Panc1 (cell line): ENCODE results near the gene BRWD1. TPM values are rescaled to one million over a fixed set of nuclear protein-coding genes. Genes with fewer than 3 reads are reported as not detected.

Source experiments
- ATAC-seq: fragments of 200-7000 bp; cut with Tn5 transposase; 2 replicates; pipeline ENCODE4 v1.9.1; 2020; ENCODE audit warnings: mild to moderate bottlenecking, moderate library complexity
- BruUV-seq: library from RNA; stranded (reverse); fragments of 400-500 nt; replicated peaks from 2 replicates; lab custom pipeline; 2021; lab: Mats Ljungman, UMichigan
- CTCF ChIA-PET: fragments of 300-600 bp; sonication (Branson Sonifier 250); formaldehyde crosslinking; loops from one replicate; lab custom pipeline; 2022; ENCODE audit warnings: antibody characterized with exemption; lab: Charles Lee
- POLR2A ChIA-PET: fragments of 300-600 bp; sonication (Branson Sonifier 250); formaldehyde crosslinking; loops from one replicate; lab custom pipeline; 2022; ENCODE audit warnings: antibody characterized with exemption; lab: Charles Lee
- DNase-seq: peaks from one replicate; pipeline ENCODE4 v3.0.0-alpha.2; 2010; ENCODE audit warnings: low read depth, low spot score
- H3K27ac ChIP-seq: 2 replicates; pipeline ENCODE4 v1.5.1; 2011; ENCODE audit warnings: mild to moderate bottlenecking, low read length, inconsistent platforms
- H3K27me3 ChIP-seq: fragments of 200-500 bp; sonication (Bioruptor generic); 2 replicates; pipeline ENCODE4 v1.6.0; 2014; ENCODE audit warnings: low read length, inconsistent platforms; ENCODE audit not compliant: control insufficient read depth, insufficient read depth
- H3K36me3 ChIP-seq: fragments of 200-500 bp; sonication (Bioruptor generic); 2 replicates; pipeline ENCODE4 v1.5.1; 2014; ENCODE audit warnings: inconsistent platforms, mild to moderate bottlenecking, low read length, moderate library complexity; ENCODE audit not compliant: control insufficient read depth, insufficient read depth
- H3K4me1 ChIP-seq: 2 replicates; pipeline ENCODE4 v1.5.1; 2011; ENCODE audit warnings: inconsistent platforms, mild to moderate bottlenecking, low read length, moderate library complexity; ENCODE audit not compliant: control insufficient read depth, insufficient read depth
- H3K4me3 ChIP-seq, 2 experiments: 2 replicates each; pipeline ENCODE4 v1.5.1; 2011 to 2012; ENCODE audit warnings: low read depth in 2 of 2, low read length in 2 of 2, mild to moderate bottlenecking in 2 of 2, inconsistent platforms in 1 of 2, moderate library complexity in 1 of 2
- H3K9me3 ChIP-seq: fragments of 200-500 bp; sonication (Bioruptor generic); 2 replicates; pipeline ENCODE4 v1.5.1; 2014; ENCODE audit warnings: low read depth, mild to moderate bottlenecking, inconsistent platforms, low read length, moderate library complexity; ENCODE audit not compliant: control insufficient read depth, insufficient read depth
- CTCF ChIP-seq: fragments of 450-650 bp; IDR thresholded peaks from 2 replicates; pipeline ENCODE4 v1.5.1; 2017; ENCODE audit warnings: mild to moderate bottlenecking
- POLR2AphosphoS5 ChIP-seq: IDR thresholded peaks from 2 replicates; pipeline ENCODE4 v1.6.1; 2012; ENCODE audit warnings: mild to moderate bottlenecking, low read depth, low read length, moderate library complexity
- SIN3A ChIP-seq: IDR thresholded peaks from 2 replicates; pipeline ENCODE4 v1.6.1; 2012; ENCODE audit warnings: low read depth, mild to moderate bottlenecking, low read length, moderate library complexity, borderline replicate concordance; ENCODE audit not compliant: insufficient read depth
- TCF7L2 ChIP-seq: IDR thresholded peaks from 2 replicates; pipeline ENCODE4 v1.6.1; 2011; ENCODE audit warnings: mild to moderate bottlenecking, low read depth, low read length, inconsistent platforms
- in situ Hi-C: cut with HindIII; loops from 2 replicates; pipeline ENCODE4 v1.10.0; 2016; ENCODE audit warnings: low sequenced_read_pairs, low pct_unique_long_range_greater_than_20kb
- intact Hi-C: fragments of 100-400 bp; cut with micrococcal nuclease; formaldehyde crosslinking; loops from one replicate; pipeline ENCODE4 v1.10.0; 2022; ENCODE audit not compliant: unreplicated experiment
- total RNA-seq: library from RNA; stranded (reverse); gene quantifications from one replicate; pipeline ENCODE4 v1.2.1, GENCODE V29; 2021; ENCODE audit not compliant: unreplicated experiment
- TF ChIP-seq, protein P1 (sequence below), 2 experiments: IDR thresholded peaks; 2 replicates each; pipeline ENCODE4 v1.6.1; 2011 to 2012; ENCODE audit warnings: low read depth in 2 of 2, control low read depth in 1 of 2, low read length in 1 of 2, mild to moderate bottlenecking in 1 of 2, moderate library complexity in 1 of 2; ENCODE audit not compliant: insufficient read depth in 1 of 2

Gene BRWD1
- total RNA-seq, 1 experiment from 2014 or later: 26.2 TPM

DNA sequence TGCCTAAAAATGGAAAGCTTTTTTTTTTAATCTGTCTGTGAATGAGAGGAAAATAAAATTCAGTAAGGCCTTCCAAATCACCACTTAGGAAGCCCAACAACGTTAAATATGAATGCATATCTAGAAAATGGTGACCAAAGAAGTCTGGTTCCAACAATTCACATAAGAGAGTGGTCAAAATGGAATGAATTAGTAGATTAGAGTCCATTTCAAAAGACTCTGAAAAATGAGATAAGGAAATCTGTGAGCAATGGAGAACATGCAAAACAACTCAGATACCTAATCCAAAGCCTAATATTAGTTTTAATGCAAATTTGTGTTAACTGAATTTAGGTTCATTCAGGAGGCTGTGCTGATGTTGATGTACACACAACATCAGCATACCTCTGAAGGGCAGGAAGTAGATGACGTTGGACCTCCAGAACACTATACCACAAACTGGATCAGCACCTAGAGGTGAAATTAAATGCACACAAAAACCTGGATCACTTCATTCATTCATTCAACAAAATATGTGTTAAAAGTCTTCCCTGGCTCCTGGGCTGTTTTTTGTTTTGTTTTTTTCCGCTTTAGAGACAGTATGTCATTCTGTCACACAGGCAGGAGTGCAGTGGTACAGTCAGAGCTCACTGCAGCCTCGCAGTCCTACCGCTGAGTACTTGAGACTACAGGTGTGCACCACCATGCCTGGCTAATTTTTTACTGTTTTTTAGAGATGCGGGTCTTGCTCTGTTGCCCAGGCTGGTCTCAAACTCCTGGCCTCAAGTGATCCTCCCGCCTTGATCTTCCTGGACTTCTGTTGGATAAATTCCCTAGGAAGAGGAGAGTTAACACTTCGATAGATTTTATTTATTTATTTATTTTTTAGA is 4.9 kb upstream of the BRWD1 start:
- Histone ChIP-seq H3K9me3 (no peaks in the 10 kb centered on the region), H3K4me3 (no peak overlapping the region), H3K4me1 (peaks cover 3% of the 10 kb centered on the region), H3K27me3 (no peaks in the 10 kb centered on the region), H3K27ac (no peak overlapping the region), H3K36me3 (no peaks in the 10 kb centered on the region)
- no TSS peak for BruUV-seq
- in situ Hi-C loops (no loop called here), intact Hi-C loops (no loop called here)
- ChIA-PET POLR2A (no interaction called here), CTCF (no interaction called here)
- ATAC-seq (no peak), DNase-seq (no peak)
- TF ChIP-seq, protein P1, sequence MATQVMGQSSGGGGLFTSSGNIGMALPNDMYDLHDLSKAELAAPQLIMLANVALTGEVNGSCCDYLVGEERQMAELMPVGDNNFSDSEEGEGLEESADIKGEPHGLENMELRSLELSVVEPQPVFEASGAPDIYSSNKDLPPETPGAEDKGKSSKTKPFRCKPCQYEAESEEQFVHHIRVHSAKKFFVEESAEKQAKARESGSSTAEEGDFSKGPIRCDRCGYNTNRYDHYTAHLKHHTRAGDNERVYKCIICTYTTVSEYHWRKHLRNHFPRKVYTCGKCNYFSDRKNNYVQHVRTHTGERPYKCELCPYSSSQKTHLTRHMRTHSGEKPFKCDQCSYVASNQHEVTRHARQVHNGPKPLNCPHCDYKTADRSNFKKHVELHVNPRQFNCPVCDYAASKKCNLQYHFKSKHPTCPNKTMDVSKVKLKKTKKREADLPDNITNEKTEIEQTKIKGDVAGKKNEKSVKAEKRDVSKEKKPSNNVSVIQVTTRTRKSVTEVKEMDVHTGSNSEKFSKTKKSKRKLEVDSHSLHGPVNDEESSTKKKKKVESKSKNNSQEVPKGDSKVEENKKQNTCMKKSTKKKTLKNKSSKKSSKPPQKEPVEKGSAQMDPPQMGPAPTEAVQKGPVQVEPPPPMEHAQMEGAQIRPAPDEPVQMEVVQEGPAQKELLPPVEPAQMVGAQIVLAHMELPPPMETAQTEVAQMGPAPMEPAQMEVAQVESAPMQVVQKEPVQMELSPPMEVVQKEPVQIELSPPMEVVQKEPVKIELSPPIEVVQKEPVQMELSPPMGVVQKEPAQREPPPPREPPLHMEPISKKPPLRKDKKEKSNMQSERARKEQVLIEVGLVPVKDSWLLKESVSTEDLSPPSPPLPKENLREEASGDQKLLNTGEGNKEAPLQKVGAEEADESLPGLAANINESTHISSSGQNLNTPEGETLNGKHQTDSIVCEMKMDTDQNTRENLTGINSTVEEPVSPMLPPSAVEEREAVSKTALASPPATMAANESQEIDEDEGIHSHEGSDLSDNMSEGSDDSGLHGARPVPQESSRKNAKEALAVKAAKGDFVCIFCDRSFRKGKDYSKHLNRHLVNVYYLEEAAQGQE (IDR thresholded peaks at IDR 0.05; ENCODE audit: insufficient read depth in 1 of 2, low read depth in 2 of 2, low read length in 1 of 2): no peak

GRCh38 chr21:39317134-39318090 is 4.0 kb upstream of the BRWD1 start:
- Histone ChIP-seq H3K27me3 (no peaks in the 10 kb centered on the region), H3K9me3 (no peaks in the 10 kb centered on the region), H3K4me3 (no peak overlapping the region), H3K27ac (no peak overlapping the region), H3K4me1 (peaks cover 3% of the 10 kb centered on the region), H3K36me3 (no peaks in the 10 kb centered on the region)
- ChIA-PET CTCF (no interaction called here), POLR2A (no interaction called here)
- no TSS peak for BruUV-seq
- TF ChIP-seq, protein P1 (IDR thresholded peaks at IDR 0.05; ENCODE audit: insufficient read depth in 1 of 2, low read depth in 2 of 2, low read length in 1 of 2): no peak
- TF ChIP-seq SIN3A (no peak), POLR2AphosphoS5 (no peak), TCF7L2 (no peak), CTCF (no peak)
- intact Hi-C loops: no loop called here
- ATAC-seq: no peak
- no peak for DNase-seq
- in situ Hi-C loops: no loop called here
